HL-60 (cell line): ENCODE measurements around the gene EEF2.

ENCODE experiments used
- CTCF ChIP-seq: IDR thresholded peaks from one replicate; pipeline ENCODE4 v1.5.1; 2011; ENCODE audit warnings: low read length, control low read depth, inconsistent platforms; ENCODE audit not compliant: insufficient read depth
- POLR2AphosphoS5 ChIP-seq: IDR thresholded peaks from 2 replicates; pipeline ENCODE4 v1.6.1; 2012; ENCODE audit warnings: low read depth
- TF ChIP-seq, protein P1 (sequence below): IDR thresholded peaks from 2 replicates; pipeline ENCODE4 v1.6.1; 2012; ENCODE audit warnings: low read depth; ENCODE audit not compliant: insufficient replicate concordance

DNA sequence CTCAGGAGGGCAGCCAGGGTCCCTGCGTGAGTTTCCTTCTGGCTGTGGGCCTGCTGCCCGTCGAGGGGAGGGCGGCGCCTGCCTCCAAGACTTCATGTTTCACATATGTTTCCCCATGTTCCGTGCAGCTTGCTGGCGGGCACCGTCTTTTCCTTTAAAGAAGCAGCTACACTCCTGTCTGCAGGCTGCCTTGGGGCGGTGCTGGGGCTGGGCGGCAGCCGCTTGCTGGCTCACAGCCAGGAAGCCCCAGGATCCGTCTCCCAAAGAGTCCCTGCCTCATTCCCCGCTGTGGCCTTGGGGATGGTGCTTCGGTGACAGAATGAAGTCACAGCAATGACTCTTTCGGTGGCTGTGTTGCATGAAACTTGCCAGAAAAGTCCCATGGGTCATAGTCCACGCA lies 47.2 kb upstream of the EEF2 start:
- TF ChIP-seq CTCF (no peak), POLR2AphosphoS5 (no peak)
- TF ChIP-seq, protein P1, sequence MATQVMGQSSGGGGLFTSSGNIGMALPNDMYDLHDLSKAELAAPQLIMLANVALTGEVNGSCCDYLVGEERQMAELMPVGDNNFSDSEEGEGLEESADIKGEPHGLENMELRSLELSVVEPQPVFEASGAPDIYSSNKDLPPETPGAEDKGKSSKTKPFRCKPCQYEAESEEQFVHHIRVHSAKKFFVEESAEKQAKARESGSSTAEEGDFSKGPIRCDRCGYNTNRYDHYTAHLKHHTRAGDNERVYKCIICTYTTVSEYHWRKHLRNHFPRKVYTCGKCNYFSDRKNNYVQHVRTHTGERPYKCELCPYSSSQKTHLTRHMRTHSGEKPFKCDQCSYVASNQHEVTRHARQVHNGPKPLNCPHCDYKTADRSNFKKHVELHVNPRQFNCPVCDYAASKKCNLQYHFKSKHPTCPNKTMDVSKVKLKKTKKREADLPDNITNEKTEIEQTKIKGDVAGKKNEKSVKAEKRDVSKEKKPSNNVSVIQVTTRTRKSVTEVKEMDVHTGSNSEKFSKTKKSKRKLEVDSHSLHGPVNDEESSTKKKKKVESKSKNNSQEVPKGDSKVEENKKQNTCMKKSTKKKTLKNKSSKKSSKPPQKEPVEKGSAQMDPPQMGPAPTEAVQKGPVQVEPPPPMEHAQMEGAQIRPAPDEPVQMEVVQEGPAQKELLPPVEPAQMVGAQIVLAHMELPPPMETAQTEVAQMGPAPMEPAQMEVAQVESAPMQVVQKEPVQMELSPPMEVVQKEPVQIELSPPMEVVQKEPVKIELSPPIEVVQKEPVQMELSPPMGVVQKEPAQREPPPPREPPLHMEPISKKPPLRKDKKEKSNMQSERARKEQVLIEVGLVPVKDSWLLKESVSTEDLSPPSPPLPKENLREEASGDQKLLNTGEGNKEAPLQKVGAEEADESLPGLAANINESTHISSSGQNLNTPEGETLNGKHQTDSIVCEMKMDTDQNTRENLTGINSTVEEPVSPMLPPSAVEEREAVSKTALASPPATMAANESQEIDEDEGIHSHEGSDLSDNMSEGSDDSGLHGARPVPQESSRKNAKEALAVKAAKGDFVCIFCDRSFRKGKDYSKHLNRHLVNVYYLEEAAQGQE: no peak
